Measurements from ENCODE around the gene DGKG.

DNA sequence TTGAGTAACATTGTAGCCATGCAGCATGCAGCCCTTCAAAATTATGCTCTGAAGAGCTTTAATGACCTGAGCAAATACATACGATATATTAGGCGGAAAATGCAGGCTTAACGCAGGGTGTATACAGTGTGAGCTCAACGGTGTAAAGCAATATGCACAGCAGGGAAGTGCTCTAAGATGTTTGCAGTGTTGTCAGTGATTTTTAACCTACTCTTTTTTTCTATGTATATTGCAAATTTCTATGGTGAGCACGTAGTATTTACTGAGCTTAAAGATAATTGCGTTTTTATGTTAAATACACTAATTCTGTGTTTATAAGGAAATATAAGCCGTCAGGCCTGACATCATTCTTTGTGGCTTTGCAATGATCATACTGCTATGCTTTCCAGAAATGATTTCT, 42.1 kb downstream of the DGKG start:
- no peak for TF ChIP-seq EP300 (IDR thresholded peaks at IDR 0.05)
- TF ChIP-seq, protein P1, sequence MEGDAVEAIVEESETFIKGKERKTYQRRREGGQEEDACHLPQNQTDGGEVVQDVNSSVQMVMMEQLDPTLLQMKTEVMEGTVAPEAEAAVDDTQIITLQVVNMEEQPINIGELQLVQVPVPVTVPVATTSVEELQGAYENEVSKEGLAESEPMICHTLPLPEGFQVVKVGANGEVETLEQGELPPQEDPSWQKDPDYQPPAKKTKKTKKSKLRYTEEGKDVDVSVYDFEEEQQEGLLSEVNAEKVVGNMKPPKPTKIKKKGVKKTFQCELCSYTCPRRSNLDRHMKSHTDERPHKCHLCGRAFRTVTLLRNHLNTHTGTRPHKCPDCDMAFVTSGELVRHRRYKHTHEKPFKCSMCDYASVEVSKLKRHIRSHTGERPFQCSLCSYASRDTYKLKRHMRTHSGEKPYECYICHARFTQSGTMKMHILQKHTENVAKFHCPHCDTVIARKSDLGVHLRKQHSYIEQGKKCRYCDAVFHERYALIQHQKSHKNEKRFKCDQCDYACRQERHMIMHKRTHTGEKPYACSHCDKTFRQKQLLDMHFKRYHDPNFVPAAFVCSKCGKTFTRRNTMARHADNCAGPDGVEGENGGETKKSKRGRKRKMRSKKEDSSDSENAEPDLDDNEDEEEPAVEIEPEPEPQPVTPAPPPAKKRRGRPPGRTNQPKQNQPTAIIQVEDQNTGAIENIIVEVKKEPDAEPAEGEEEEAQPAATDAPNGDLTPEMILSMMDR (IDR thresholded peaks at IDR 0.05), result no peak
- TF ChIP-seq POLR2A (IDR thresholded peaks at IDR 0.05), result no peak

Data from tibial nerve (tissue), 4 donors.